Endothelial cell of umbilical vein (primary cell): ENCODE results near the gene MGAT4A.

Experiments
- EZH2 ChIP-seq: IDR thresholded peaks from 2 replicates; pipeline ENCODE4 v1.6.1; 2012; ENCODE audit warnings: borderline replicate concordance, low read depth, mild to moderate bottlenecking, moderate library complexity, low read length, inconsistent platforms; ENCODE audit not compliant: severe bottlenecking
- JUN ChIP-seq: IDR thresholded peaks from 2 replicates; pipeline ENCODE4 v1.6.1; 2011; ENCODE audit warnings: borderline replicate concordance, low read depth; ENCODE audit not compliant: insufficient read length, insufficient read depth
- POLR2A ChIP-seq: IDR thresholded peaks from 2 replicates; pipeline ENCODE4 v1.6.1; 2012; ENCODE audit warnings: low read depth, mild to moderate bottlenecking, control low read depth, low read length
- POLR2AphosphoS5 ChIP-seq: IDR thresholded peaks from 2 replicates; pipeline ENCODE4 v1.6.1; 2012; ENCODE audit warnings: low read depth, mild to moderate bottlenecking, control low read depth, low read length, moderate library complexity; ENCODE audit not compliant: insufficient read depth
- TF ChIP-seq, protein P1 (sequence below), 2 donors: IDR thresholded peaks; 1 replicate in 1 of 2; 2 replicates in 1 of 2; pipeline ENCODE4 v1.5.1; 2011; ENCODE audit warnings: low read length in 2 of 2, mild to moderate bottlenecking in 2 of 2, moderate library complexity in 2 of 2, control low read depth in 1 of 2, inconsistent platforms in 1 of 2, low read depth in 1 of 2; ENCODE audit not compliant: insufficient read depth in 1 of 2; ENCODE audit errors: extremely low read depth in 1 of 2
- TF ChIP-seq, protein P2 (sequence below): IDR thresholded peaks from 2 replicates; pipeline ENCODE4 v1.6.1; 2011; ENCODE audit not compliant: insufficient read depth, insufficient read length

- no peak for TF ChIP-seq EZH2
- TF ChIP-seq, protein P1, sequence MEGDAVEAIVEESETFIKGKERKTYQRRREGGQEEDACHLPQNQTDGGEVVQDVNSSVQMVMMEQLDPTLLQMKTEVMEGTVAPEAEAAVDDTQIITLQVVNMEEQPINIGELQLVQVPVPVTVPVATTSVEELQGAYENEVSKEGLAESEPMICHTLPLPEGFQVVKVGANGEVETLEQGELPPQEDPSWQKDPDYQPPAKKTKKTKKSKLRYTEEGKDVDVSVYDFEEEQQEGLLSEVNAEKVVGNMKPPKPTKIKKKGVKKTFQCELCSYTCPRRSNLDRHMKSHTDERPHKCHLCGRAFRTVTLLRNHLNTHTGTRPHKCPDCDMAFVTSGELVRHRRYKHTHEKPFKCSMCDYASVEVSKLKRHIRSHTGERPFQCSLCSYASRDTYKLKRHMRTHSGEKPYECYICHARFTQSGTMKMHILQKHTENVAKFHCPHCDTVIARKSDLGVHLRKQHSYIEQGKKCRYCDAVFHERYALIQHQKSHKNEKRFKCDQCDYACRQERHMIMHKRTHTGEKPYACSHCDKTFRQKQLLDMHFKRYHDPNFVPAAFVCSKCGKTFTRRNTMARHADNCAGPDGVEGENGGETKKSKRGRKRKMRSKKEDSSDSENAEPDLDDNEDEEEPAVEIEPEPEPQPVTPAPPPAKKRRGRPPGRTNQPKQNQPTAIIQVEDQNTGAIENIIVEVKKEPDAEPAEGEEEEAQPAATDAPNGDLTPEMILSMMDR (IDR thresholded peaks at IDR 0.05; ENCODE audit: extremely low read depth in 1 of 2, insufficient read depth in 1 of 2, low read depth in 1 of 2, low read length in 2 of 2) = no peak
- TF ChIP-seq POLR2AphosphoS5 = no peak
- TF ChIP-seq POLR2A = no peak
- TF ChIP-seq JUN = no peak
- TF ChIP-seq, protein P2, sequence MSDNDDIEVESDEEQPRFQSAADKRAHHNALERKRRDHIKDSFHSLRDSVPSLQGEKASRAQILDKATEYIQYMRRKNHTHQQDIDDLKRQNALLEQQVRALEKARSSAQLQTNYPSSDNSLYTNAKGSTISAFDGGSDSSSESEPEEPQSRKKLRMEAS = no peak
Observed at GRCh38 chr2:98761909-98762308, 31.0 kb upstream of the MGAT4A start.
